IMR-90 (cell line): ENCODE measurements around the gene ALK. TPM values are rescaled to one million over a fixed set of nuclear protein-coding genes. Genes with fewer than 3 reads are reported as not detected.
A peak's percentile ranks its signal among the peaks of the same experiment; 100 is the strongest.

Source experiments
- ATAC-seq: fragments of 200-7000 bp; cut with Tn5 transposase; 2 replicates; pipeline ENCODE4 v1.9.1; 2020; ENCODE audit warnings: low read depth, mild to moderate bottlenecking, moderate library complexity
- BruUV-seq: library from RNA; stranded (reverse); fragments of 400-500 nt; replicated peaks from 2 replicates; lab custom pipeline; 2021; lab: Mats Ljungman, UMichigan
- CTCF ChIA-PET: fragments of 300-600 bp; formaldehyde crosslinking; extraction: SDS; loops from one replicate; lab custom pipeline; 2021; ENCODE audit warnings: antibody characterized with exemption; lab: Yijun Ruan, JAX
- POLR2A ChIA-PET: fragments of 300-600 bp; sonication (Branson Sonifier 250); formaldehyde crosslinking; loops from one replicate; lab custom pipeline; 2022; ENCODE audit warnings: antibody characterized with exemption; ENCODE audit not compliant: unreplicated experiment; lab: Charles Lee
- DNase-seq: peaks from one replicate; pipeline ENCODE4 v3.0.0; 2013
- H2AFZ ChIP-seq: replicated peaks from 2 replicates; pipeline ENCODE3; 2013; ENCODE audit warnings: low read length, mild to moderate bottlenecking; ENCODE audit not compliant: poor library complexity
- H2AK5ac ChIP-seq: 2 replicates; pipeline ENCODE4 v1.6.1; 2013; ENCODE audit warnings: low read depth, low read length, inconsistent platforms
- H2AK9ac ChIP-seq: replicated peaks from 2 replicates; pipeline ENCODE3; 2013; ENCODE audit warnings: mild to moderate bottlenecking, low read depth, low read length, moderate library complexity; ENCODE audit not compliant: poor library complexity
- H2BK120ac ChIP-seq: 2 replicates; pipeline ENCODE4 v1.6.1; 2013; ENCODE audit warnings: low read depth, low read length, inconsistent platforms
- H2BK15ac ChIP-seq: 3 replicates; pipeline ENCODE4 v1.6.1; 2013; ENCODE audit warnings: low read depth, low read length, inconsistent platforms
- H2BK20ac ChIP-seq: 2 replicates; pipeline ENCODE4 v1.6.1; 2013; ENCODE audit warnings: low read depth, mild to moderate bottlenecking, inconsistent platforms, low read length, moderate library complexity
- H2BK5ac ChIP-seq: 2 replicates; pipeline ENCODE4 v1.6.1; 2013; ENCODE audit warnings: mild to moderate bottlenecking, low read depth, low read length, inconsistent platforms; ENCODE audit not compliant: poor library complexity, severe bottlenecking
- H3K14ac ChIP-seq: replicated peaks from 2 replicates; pipeline ENCODE4 v1.6.1; 2013; ENCODE audit warnings: low read depth, low read length, inconsistent platforms
- H3K18ac ChIP-seq: 2 replicates; pipeline ENCODE4 v1.6.1; 2013; ENCODE audit warnings: low read depth, low read length, control low read depth
- H3K23ac ChIP-seq: 2 replicates; pipeline ENCODE4 v1.6.1; 2013; ENCODE audit warnings: low read depth, low read length, inconsistent platforms
- H3K27ac ChIP-seq: 2 replicates; pipeline ENCODE4 v1.5.1; 2013; ENCODE audit warnings: mild to moderate bottlenecking, control low read depth, low read length; ENCODE audit not compliant: insufficient read depth
- H3K27me3 ChIP-seq: 2 replicates; pipeline ENCODE4 v1.6.1; 2013; ENCODE audit warnings: low read length; ENCODE audit not compliant: control insufficient read depth, insufficient read depth
- H3K36me3 ChIP-seq: 2 replicates; pipeline ENCODE4 v1.6.1; 2013; ENCODE audit warnings: low read length, mixed read lengths; ENCODE audit not compliant: control insufficient read depth, insufficient read depth
- H3K4ac ChIP-seq: 2 replicates; pipeline ENCODE4 v1.6.1; 2013; ENCODE audit warnings: low read depth, low read length, inconsistent platforms
- H3K4me1 ChIP-seq: 2 replicates; pipeline ENCODE4 v1.6.1; 2013; ENCODE audit warnings: low read length, mixed read lengths; ENCODE audit not compliant: control insufficient read depth, insufficient read depth
- H3K4me2 ChIP-seq: 2 replicates; pipeline ENCODE4 v1.6.1; 2013; ENCODE audit warnings: low read depth, mild to moderate bottlenecking, control low read depth, low read length, moderate library complexity
- H3K4me3 ChIP-seq: 2 replicates; pipeline ENCODE4 v1.5.1; 2013; ENCODE audit warnings: low read depth, mild to moderate bottlenecking, control low read depth, low read length, moderate library complexity; ENCODE audit not compliant: insufficient read depth
- H3K56ac ChIP-seq: 2 replicates; pipeline ENCODE4 v1.6.1; 2013; ENCODE audit warnings: low read length, inconsistent platforms; ENCODE audit not compliant: insufficient read depth; ENCODE audit errors: extremely low read depth
- H3K79me1 ChIP-seq, 2 experiments: 2 replicates each; pipeline ENCODE4 v1.6.1; 2013; ENCODE audit warnings: low read length in 2 of 2, inconsistent platforms in 1 of 2, low read depth in 1 of 2
- H3K9ac ChIP-seq: 2 replicates; pipeline ENCODE4 v1.6.1; 2013; ENCODE audit warnings: low read depth, low read length, control low read depth
- H3K9me1 ChIP-seq: 2 replicates; pipeline ENCODE4 v1.6.1; 2013; ENCODE audit warnings: low read length, inconsistent platforms; ENCODE audit not compliant: insufficient read depth
- H3K9me3 ChIP-seq: 2 replicates; pipeline ENCODE4 v1.6.1; 2013; ENCODE audit warnings: low read length; ENCODE audit not compliant: control insufficient read depth, insufficient read depth
- H4K20me1 ChIP-seq: 2 replicates; pipeline ENCODE4 v1.6.1; 2013; ENCODE audit warnings: low read length, inconsistent platforms; ENCODE audit not compliant: insufficient read depth
- H4K5ac ChIP-seq: 2 replicates; pipeline ENCODE4 v1.6.1; 2013; ENCODE audit warnings: mild to moderate bottlenecking, low read depth, low read length, control low read depth
- H4K8ac ChIP-seq, 2 experiments: 2 replicates each; pipeline ENCODE4 v1.6.1; 2013; ENCODE audit warnings: low read depth in 2 of 2, low read length in 2 of 2, control low read depth in 1 of 2, inconsistent platforms in 1 of 2
- H4K91ac ChIP-seq: 2 replicates; pipeline ENCODE4 v1.6.1; 2013; ENCODE audit warnings: low read depth, low read length, inconsistent platforms; ENCODE audit not compliant: insufficient read depth
- BHLHE40 ChIP-seq: fragments of 150-350 bp; IDR thresholded peaks from 2 replicates; pipeline ENCODE4 v1.6.1; 2016; ENCODE audit warnings: mild to moderate bottlenecking, low read depth, low read length
- CTCF ChIP-seq: conservative IDR thresholded peaks from 2 replicates; pipeline ENCODE4 v1.5.1; 2012; ENCODE audit warnings: mild to moderate bottlenecking, low read depth, low read length, improper control_type of control experiment
- RAD21 ChIP-seq: IDR thresholded peaks from 2 replicates; pipeline ENCODE4 v1.6.1; 2012; ENCODE audit warnings: low read length, improper control_type of control experiment
- SMC3 ChIP-seq: fragments of 150-350 bp; IDR thresholded peaks from 2 replicates; pipeline ENCODE4 v1.6.1; 2016; ENCODE audit warnings: low read depth, mild to moderate bottlenecking, antibody characterized with exemption, low read length, moderate library complexity
- USF2 ChIP-seq: fragments of 150-350 bp; IDR thresholded peaks from 2 replicates; pipeline ENCODE4 v1.6.1; 2017; ENCODE audit warnings: mild to moderate bottlenecking, antibody characterized with exemption, low read length, low read depth
- WGBS, 2 experiments: methylation state at CpG; one replicate each; pipeline versions ENCODE4 v1.1.5 to v1.1.7; 2013; ENCODE audit warnings: missing lambda C conversion rate in 2 of 2; ENCODE audit not compliant: insufficient read length in 1 of 2; ENCODE audit errors: extremely low coverage in 2 of 2; 5-methylcytosine and 5-hydroxymethylcytosine counted together
- dilution Hi-C: fragments of 300-500 bp; cut with HindIII; formaldehyde crosslinking; loops from one replicate; pipeline ENCODE4 v1.14.3; 2018; ENCODE audit warnings: low sequenced_read_pairs; ENCODE audit not compliant: unreplicated experiment
- in situ Hi-C: fragments of 300-500 bp; cut with MboI; formaldehyde crosslinking; loops from 3 replicates; pipeline ENCODE4 v1.14.3; 2019; ENCODE audit warnings: low sequenced_read_pairs, inconsistent platforms, mixed read lengths
- intact Hi-C: fragments of 100-400 bp; cut with micrococcal nuclease; formaldehyde crosslinking; loops from 2 replicates; pipeline ENCODE4 v1.10.0; 2022
- polyA plus RNA-seq, 3 experiments: library from polyadenylated mRNA; depleted of rRNA; stranded (reverse); fragments of >200 nt; gene quantifications; 2 replicates each; pipeline ENCODE4 v1.2.3, GENCODE V29; 2012; ENCODE audit warnings: low replicate concordance in 1 of 3
- total RNA-seq: library from RNA; depleted of rRNA; stranded (reverse); fragments of >200 nt; gene quantifications from 2 replicates; pipeline ENCODE4 v1.2.3, GENCODE V29; 2012

The ALK gene
- total and polyA plus RNA-seq, 2 of the 4 experiments (the other 2 are of a cell fraction) = not detected

GRCh38 chr2:29923110-29923721 lies 1.8 kb upstream of the ALK start:
- no peaks in the 10 kb centered on the region for H3K36me3 ChIP-seq
- no peak overlapping the region for H4K91ac ChIP-seq
- ATAC-seq (peak; percentile 50; the same call in 1 of the 2 replicates), DNase-seq (peak; percentile 54)
- H3K18ac ChIP-seq = no peak overlapping the region
- H3K23ac ChIP-seq = no peak overlapping the region
- H2BK5ac ChIP-seq = no peak overlapping the region
- H3K4ac ChIP-seq = no peak overlapping the region
- no peak overlapping the region for H2BK15ac ChIP-seq
- no peak overlapping the region for H4K8ac ChIP-seq
- H3K4me3 ChIP-seq = no peak overlapping the region
- no peak overlapping the region for H2BK20ac ChIP-seq
- ChIA-PET POLR2A (no interaction called here), CTCF (interaction anchor here (0.5 to 1.8 kb wide), 6 partner anchors 9 to 807 kb away, joined by 3 to 9 read pairs (median 3); no protein-coding TSS in a partner anchor)
- TF ChIP-seq SMC3 (peak; percentile 62), CTCF (peak; percentile 79), BHLHE40 (no peak), USF2 (no peak), RAD21 (peak; percentile 56)
- no TSS peak for BruUV-seq
- H3K79me1 ChIP-seq = no peaks in the 10 kb centered on the region
- in situ Hi-C loops = loop anchor here (10.0 kb wide), 1 partner anchor 192 kb away; no protein-coding TSS in a partner anchor
- H3K9ac ChIP-seq = no peak overlapping the region
- H3K27me3 ChIP-seq = peaks cover 28% of the 10 kb centered on the region
- no peak overlapping the region for H4K5ac ChIP-seq
- H2AFZ ChIP-seq = no peak overlapping the region
- intact Hi-C loops = loop anchor here (1.0 to 10.0 kb wide), 4 partner anchors 149 to 966 kb away; no protein-coding TSS in a partner anchor
- H3K9me1 ChIP-seq = no peaks in the 10 kb centered on the region
- dilution Hi-C loops = no loop called here
- no peak overlapping the region for H3K27ac ChIP-seq
- H3K4me1 ChIP-seq = no peaks in the 10 kb centered on the region
- no peak overlapping the region for H3K14ac ChIP-seq
- no peak overlapping the region for H2BK120ac ChIP-seq
- no peaks in the 10 kb centered on the region for H3K9me3 ChIP-seq
- H3K56ac ChIP-seq = no peak overlapping the region
- 0% methylated on average over 1 of the region's 3 CpGs; no CpG with 5 or more reads in 1 of the 2 experiments for WGBS, 2 experiments
- H2AK9ac ChIP-seq = no peak overlapping the region
- H2AK5ac ChIP-seq = no peak overlapping the region
- no peak overlapping the region for H3K4me2 ChIP-seq
- H4K20me1 ChIP-seq = no peaks in the 10 kb centered on the region
